Gastroesophageal sphincter (tissue), 4 donors: ENCODE data around the gene PWWP2B. TPM values are rescaled to one million over a fixed set of nuclear protein-coding genes. Genes with fewer than 3 reads are reported as not detected.

Experiments used
- ATAC-seq: fragments of 150-250 bp; one replicate; pipeline ENCODE4 v1.9.1; 2016; ENCODE audit warnings: mild to moderate bottlenecking, moderate library complexity
- H3K27ac ChIP-seq, 4 donors: fragments of 200-600 bp; sonication (generic) in 3 of 4; 1 replicate in 3 of 4; 2 replicates in 1 of 4; pipeline ENCODE4 v1.5.1; 2016 to 2019
- H3K27me3 ChIP-seq: fragments of 200-600 bp; sonication (generic); one replicate; pipeline ENCODE4 v1.5.1; 2019
- H3K36me3 ChIP-seq, 2 donors: fragments of 200-600 bp; sonication (generic); one replicate each; pipeline ENCODE4 v1.5.1; 2019; ENCODE audit warnings: control low read depth in 1 of 2
- H3K4me1 ChIP-seq, 3 donors: fragments of 200-600 bp; sonication (generic); 1 replicate in 2 of 3; 2 replicates in 1 of 3; pipeline ENCODE4 v1.5.1; 2016 to 2019; ENCODE audit warnings: control low read depth in 2 of 3
- H3K4me3 ChIP-seq, 2 donors: fragments of 200-600 bp; sonication (generic); one replicate each; pipeline ENCODE4 v1.5.1; 2019; ENCODE audit warnings: mild to moderate bottlenecking in 1 of 2, moderate library complexity in 1 of 2
- H3K9me3 ChIP-seq, 3 donors: fragments of 200-600 bp; sonication (generic); one replicate each; pipeline ENCODE4 v1.5.1; 2017 to 2019; ENCODE audit warnings: control low read depth in 2 of 3
- CTCF ChIP-seq, 4 experiments: fragments of 200-600 bp in 2 of 4; fragments of 450-650 bp in 2 of 4; sonication (generic) in 1 of 4; IDR thresholded peaks; one replicate each; pipeline ENCODE4 v1.5.1; 2017 to 2019; ENCODE audit warnings: antibody characterized with exemption in 4 of 4, mild to moderate bottlenecking in 2 of 4, moderate library complexity in 2 of 4
- EP300 ChIP-seq: sonication (generic); formaldehyde crosslinking; IDR thresholded peaks from one replicate; pipeline ENCODE4 v1.6.1; 2017; ENCODE audit warnings: antibody characterized with exemption, mild to moderate bottlenecking
- POLR2A ChIP-seq, 2 donors: fragments of 450-650 bp; IDR thresholded peaks; one replicate each; pipeline ENCODE4 v1.6.1; 2017; ENCODE audit warnings: antibody characterized with exemption in 2 of 2, mild to moderate bottlenecking in 2 of 2, moderate library complexity in 1 of 2
- POLR2AphosphoS5 ChIP-seq: sonication (generic); formaldehyde crosslinking; IDR thresholded peaks from one replicate; pipeline ENCODE4 v1.6.1; 2017; ENCODE audit warnings: antibody characterized with exemption
- WGBS, 2 donors: methylation state at CpG; one replicate each; pipeline ENCODE4 v1.1.5; 2018; ENCODE audit warnings: low coverage in 1 of 2; 5-methylcytosine and 5-hydroxymethylcytosine counted together
- total RNA-seq, 4 donors: library from RNA; depleted of rRNA; stranded (reverse); fragments of >200 nt; gene quantifications; one replicate each; pipeline ENCODE4 v1.1.0, GENCODE V29; 2016

The PWWP2B gene
- total RNA-seq, 4 donors from 2014 or later: 11.3 to 17.1 (median 14.8) TPM

- no peak for ATAC-seq
- H3K9me3 ChIP-seq: no peaks in the 10 kb centered on the region
- H3K27ac ChIP-seq: peak overlapping the region in 3 of 4 donors; percentile 77 to 94 (median 81)
- H3K27me3 ChIP-seq: no peaks in the 10 kb centered on the region
- peaks cover 0 to 68% (median 21%) of the 10 kb centered on the region in 3 donors for H3K4me1 ChIP-seq
- H3K36me3 ChIP-seq: peaks cover 0 to 36% of the 10 kb centered on the region in 2 donors
- 96% methylated on average over 4 of the region's 17 CpGs; no CpG with 5 or more reads in 1 of the 2 donors for WGBS, 2 donors
- TF ChIP-seq POLR2AphosphoS5 (no peak), POLR2A (IDR thresholded peaks at IDR 0.05) (no peak), CTCF (IDR thresholded peaks at IDR 0.05) (no peak), EP300 (no peak)
- H3K4me3 ChIP-seq: no peak overlapping the region
Measured at GRCh38 chr10:132406181-132406580, 9.2 kb downstream of the PWWP2B start.

GRCh38 chr10:132406750-132407149 lies 9.8 kb downstream of the PWWP2B start:
- TF ChIP-seq CTCF (IDR thresholded peaks at IDR 0.05) (no peak), EP300 (no peak), POLR2A (IDR thresholded peaks at IDR 0.05) (no peak), POLR2AphosphoS5 (no peak)
- H3K9me3 ChIP-seq: no peaks in the 10 kb centered on the region
- WGBS, 2 donors: 90% methylated on average over 4 of the region's 16 CpGs; no CpG with 5 or more reads in 1 of the 2 donors
- H3K4me1 ChIP-seq: peaks cover 0 to 68% (median 27%) of the 10 kb centered on the region in 3 donors
- ATAC-seq: no peak
- peak overlapping the region; percentile 49 to 94 (median 79) for H3K27ac ChIP-seq
- no peaks in the 10 kb centered on the region for H3K27me3 ChIP-seq
- no peak overlapping the region for H3K4me3 ChIP-seq
- H3K36me3 ChIP-seq: peaks cover 0 to 36% of the 10 kb centered on the region in 2 donors

GRCh38 chr10:132407243-132407746 lies 10.3 kb downstream of the PWWP2B start:
- Histone ChIP-seq H3K9me3 (no peaks in the 10 kb centered on the region), H3K27ac (peak overlapping the region; percentile 49 to 94 (median 79)), H3K4me3 (peak overlapping the region in 1 of 2 donors; percentile 32), H3K36me3 (peaks cover 0 to 36% of the 10 kb centered on the region in 2 donors), H3K4me1 (peaks cover 0 to 68% (median 33%) of the 10 kb centered on the region in 3 donors), H3K27me3 (no peaks in the 10 kb centered on the region)
- TF ChIP-seq CTCF (IDR thresholded peaks at IDR 0.05): no peak
- TF ChIP-seq EP300: no peak
- no peak for TF ChIP-seq POLR2AphosphoS5
- no peak for TF ChIP-seq POLR2A (IDR thresholded peaks at IDR 0.05)
- no peak for ATAC-seq
- WGBS, 2 donors: no CpG with 5 or more reads among the region's 12 CpGs

GRCh38 chr10:132407846-132408278 lies 10.9 kb downstream of the PWWP2B start:
- WGBS, 2 donors: 47% methylated on average over 7 of the region's 17 CpGs; no CpG with 5 or more reads in 1 of the 2 donors
- TF ChIP-seq CTCF (IDR thresholded peaks at IDR 0.05) (peak in 2 of 4 experiments; percentile 14 to 38), POLR2AphosphoS5 (peak; percentile 39), EP300 (no peak)
- Histone ChIP-seq H3K36me3 (peaks cover 0 to 36% of the 10 kb centered on the region in 2 donors), H3K27me3 (no peaks in the 10 kb centered on the region), H3K27ac (peak overlapping the region; percentile 49 to 94 (median 79)), H3K9me3 (no peaks in the 10 kb centered on the region), H3K4me1 (peaks cover 0 to 68% (median 34%) of the 10 kb centered on the region in 3 donors), H3K4me3 (peak overlapping the region in 1 of 2 donors; percentile 32)
- ATAC-seq: peak; percentile 68

- Histone ChIP-seq H3K4me1 (peaks cover 0 to 68% (median 37%) of the 10 kb centered on the region in 3 donors), H3K4me3 (peak overlapping the region in 1 of 2 donors; percentile 32)
Measured at GRCh38 chr10:132408367-132408781, 11.4 kb downstream of the PWWP2B start.

More at GRCh38 chr10:132408367-132408781, 11.4 kb downstream of the PWWP2B start:
- TF ChIP-seq POLR2A (IDR thresholded peaks at IDR 0.05) (no peak), CTCF (IDR thresholded peaks at IDR 0.05) (no peak), POLR2AphosphoS5 (no peak), EP300 (no peak)
- peak overlapping the region; percentile 49 to 94 (median 79) for H3K27ac ChIP-seq
- H3K9me3 ChIP-seq: no peaks in the 10 kb centered on the region
- no peaks in the 10 kb centered on the region for H3K27me3 ChIP-seq
- peaks cover 0 to 31% of the 10 kb centered on the region in 2 donors for H3K36me3 ChIP-seq
- 33% methylated on average over 3 of the region's 20 CpGs; no CpG with 5 or more reads in 1 of the 2 donors for WGBS, 2 donors
- no peak for ATAC-seq
